Measurements from ENCODE around the gene AOC2.

DNA sequence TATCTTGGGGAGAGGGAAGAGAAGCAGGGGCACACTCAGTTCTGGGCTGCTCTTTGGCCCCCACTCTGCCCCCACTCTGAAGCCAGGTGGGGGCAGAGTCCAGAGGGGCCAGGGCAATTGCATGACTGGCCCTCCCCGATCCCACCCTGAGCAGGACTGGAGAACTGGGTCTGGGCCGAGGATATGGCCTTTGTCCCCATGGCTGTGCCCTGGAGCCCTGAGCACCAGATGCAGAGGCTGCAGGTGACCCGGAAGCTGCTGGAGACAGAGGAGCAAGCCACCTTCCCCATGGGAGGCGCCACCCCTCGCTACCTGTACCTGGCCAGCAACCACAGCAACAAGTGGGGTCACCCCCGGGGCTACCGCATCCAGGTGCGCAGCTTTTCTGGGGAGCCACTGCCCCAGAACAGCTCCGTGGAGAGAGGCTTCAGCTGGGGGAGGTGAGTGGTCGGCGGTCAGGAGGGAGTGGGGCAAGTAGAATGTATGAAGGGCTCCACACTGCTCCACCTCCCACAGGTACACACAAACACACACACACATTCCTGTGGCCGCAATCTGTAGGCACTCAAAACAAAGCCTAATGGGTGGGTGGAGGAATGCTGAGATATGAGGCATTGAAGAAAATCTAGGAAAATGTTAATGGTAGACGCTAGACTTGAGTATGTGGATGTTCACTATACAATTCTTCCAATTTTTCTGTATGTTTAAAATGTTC is 28.0 kb downstream of the AOC2 start:
- TF ChIP-seq, protein P1, sequence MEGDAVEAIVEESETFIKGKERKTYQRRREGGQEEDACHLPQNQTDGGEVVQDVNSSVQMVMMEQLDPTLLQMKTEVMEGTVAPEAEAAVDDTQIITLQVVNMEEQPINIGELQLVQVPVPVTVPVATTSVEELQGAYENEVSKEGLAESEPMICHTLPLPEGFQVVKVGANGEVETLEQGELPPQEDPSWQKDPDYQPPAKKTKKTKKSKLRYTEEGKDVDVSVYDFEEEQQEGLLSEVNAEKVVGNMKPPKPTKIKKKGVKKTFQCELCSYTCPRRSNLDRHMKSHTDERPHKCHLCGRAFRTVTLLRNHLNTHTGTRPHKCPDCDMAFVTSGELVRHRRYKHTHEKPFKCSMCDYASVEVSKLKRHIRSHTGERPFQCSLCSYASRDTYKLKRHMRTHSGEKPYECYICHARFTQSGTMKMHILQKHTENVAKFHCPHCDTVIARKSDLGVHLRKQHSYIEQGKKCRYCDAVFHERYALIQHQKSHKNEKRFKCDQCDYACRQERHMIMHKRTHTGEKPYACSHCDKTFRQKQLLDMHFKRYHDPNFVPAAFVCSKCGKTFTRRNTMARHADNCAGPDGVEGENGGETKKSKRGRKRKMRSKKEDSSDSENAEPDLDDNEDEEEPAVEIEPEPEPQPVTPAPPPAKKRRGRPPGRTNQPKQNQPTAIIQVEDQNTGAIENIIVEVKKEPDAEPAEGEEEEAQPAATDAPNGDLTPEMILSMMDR (IDR thresholded peaks at IDR 0.05) = no peak
- TF ChIP-seq POLR2A (IDR thresholded peaks at IDR 0.05) = no peak
